Vagina (tissue), 2 donors: Measurements from ENCODE around the gene RTCA.
"Not testable (repeated sequence)": the region's sequence is repeated elsewhere in the genome, so short reads cannot be mapped to it uniquely, and the experiment has no call there.

Experiments
- CTCF ChIP-seq, 3 experiments: fragments of 450-650 bp in 2 of 3; fragments of 200-600 bp in 1 of 3; sonication (generic) in 1 of 3; IDR thresholded peaks; one replicate each; pipeline ENCODE4 v1.5.1; 2017 to 2019; ENCODE audit warnings: antibody characterized with exemption in 3 of 3, mild to moderate bottlenecking in 2 of 3, moderate library complexity in 2 of 3
- POLR2A ChIP-seq, 2 donors: fragments of 450-650 bp; IDR thresholded peaks; one replicate each; pipeline ENCODE4 v1.6.1; 2017; ENCODE audit warnings: antibody characterized with exemption in 2 of 2, mild to moderate bottlenecking in 2 of 2, moderate library complexity in 2 of 2

GRCh38 chr1:100337878-100338277 lies 71.9 kb downstream of the RTCA start:
- not testable (repeated sequence) for TF ChIP-seq CTCF, POLR2A (IDR thresholded peaks at IDR 0.05)
